Uterus (tissue), 2 donors: ENCODE measurements around the gene RORC.

Experiments used
- POLR2A ChIP-seq, 2 donors: fragments of 450-650 bp; IDR thresholded peaks; one replicate each; pipeline ENCODE4 v1.6.1; 2016; ENCODE audit warnings: antibody characterized with exemption in 2 of 2, mild to moderate bottlenecking in 1 of 2, moderate library complexity in 1 of 2
- TF ChIP-seq, protein P1 (sequence below), 4 experiments: fragments of 200-600 bp in 2 of 4; fragments of 450-650 bp in 2 of 4; sonication (generic) in 2 of 4; IDR thresholded peaks; one replicate each; pipeline ENCODE4 v1.5.1; 2016 to 2019; ENCODE audit warnings: antibody characterized with exemption in 4 of 4, mild to moderate bottlenecking in 2 of 4, moderate library complexity in 1 of 4

DNA sequence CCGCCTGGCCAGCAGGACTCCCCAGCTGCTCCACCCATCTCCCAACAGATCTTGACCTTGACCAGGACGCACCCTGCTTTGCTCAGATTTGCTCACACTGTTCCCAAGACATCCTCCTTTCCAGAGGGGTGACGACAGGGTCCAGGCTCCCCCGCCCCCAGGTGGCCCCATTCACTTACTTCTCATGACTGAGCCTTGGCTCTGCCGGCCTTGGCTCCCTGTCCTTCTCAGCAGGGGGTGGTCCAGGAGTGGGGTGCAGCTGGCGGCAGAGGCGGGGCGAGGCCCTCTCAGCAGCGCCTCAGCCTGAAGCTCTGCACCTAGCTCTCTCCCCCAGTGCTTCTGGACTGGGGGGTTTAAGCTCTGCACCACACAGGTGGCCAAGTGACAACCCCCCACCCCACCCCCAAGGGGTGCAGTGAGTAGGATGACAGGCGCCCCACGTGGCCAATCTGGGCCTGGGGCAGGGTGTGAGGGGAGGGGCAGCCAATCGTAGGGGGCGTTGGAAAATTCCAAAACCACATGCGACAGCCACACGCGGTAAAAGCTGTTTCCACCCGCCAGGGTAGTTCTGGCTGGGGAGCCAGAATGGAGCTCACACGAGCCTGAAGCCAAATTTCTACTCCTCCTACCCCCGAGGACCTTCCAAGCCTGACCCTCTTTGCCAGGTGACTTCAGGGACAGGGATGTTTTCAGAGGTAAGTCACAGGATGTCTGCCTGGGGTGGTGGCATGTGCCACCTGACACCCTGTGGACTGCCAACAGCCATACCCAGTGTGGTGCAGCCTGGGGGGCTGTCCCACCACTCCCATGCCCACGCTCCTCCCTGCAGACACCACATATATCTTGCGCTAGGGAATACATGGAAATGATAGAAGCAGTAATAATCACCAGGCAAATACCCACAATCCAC is 5.6 kb downstream of the RORC start:
- no peak for TF ChIP-seq POLR2A (IDR thresholded peaks at IDR 0.05)
- TF ChIP-seq, protein P1, sequence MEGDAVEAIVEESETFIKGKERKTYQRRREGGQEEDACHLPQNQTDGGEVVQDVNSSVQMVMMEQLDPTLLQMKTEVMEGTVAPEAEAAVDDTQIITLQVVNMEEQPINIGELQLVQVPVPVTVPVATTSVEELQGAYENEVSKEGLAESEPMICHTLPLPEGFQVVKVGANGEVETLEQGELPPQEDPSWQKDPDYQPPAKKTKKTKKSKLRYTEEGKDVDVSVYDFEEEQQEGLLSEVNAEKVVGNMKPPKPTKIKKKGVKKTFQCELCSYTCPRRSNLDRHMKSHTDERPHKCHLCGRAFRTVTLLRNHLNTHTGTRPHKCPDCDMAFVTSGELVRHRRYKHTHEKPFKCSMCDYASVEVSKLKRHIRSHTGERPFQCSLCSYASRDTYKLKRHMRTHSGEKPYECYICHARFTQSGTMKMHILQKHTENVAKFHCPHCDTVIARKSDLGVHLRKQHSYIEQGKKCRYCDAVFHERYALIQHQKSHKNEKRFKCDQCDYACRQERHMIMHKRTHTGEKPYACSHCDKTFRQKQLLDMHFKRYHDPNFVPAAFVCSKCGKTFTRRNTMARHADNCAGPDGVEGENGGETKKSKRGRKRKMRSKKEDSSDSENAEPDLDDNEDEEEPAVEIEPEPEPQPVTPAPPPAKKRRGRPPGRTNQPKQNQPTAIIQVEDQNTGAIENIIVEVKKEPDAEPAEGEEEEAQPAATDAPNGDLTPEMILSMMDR (IDR thresholded peaks at IDR 0.05) = no peak
